ENCODE measurements around the gene MED19.
A peak's percentile ranks its signal among the peaks of the same experiment; 100 is the strongest.
"Not testable (repeated sequence)": the region's sequence is repeated elsewhere in the genome, so short reads cannot be mapped to it uniquely, and the experiment has no call there.

The MED19 gene

DNA sequence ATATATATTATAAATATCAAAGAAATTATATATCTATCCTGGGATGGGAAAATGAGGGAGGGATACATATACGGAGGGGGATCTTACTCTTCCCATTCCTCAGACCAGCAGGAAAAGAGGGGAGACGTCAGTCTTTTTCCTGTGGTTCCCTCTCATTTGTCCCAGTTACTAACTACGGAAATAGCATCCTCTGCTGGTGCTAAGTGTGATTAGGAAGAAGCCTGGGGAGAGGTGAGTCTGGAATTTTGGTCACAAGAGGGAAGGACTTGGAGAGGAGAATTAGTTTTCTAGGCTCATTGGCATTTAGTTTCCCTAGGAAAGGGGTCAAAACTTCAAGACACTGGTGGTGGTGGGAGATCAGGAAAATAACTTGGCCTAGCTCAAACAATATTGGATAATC lies 11.6 kb downstream of the MED19 start:
- Histone ChIP-seq H3K9me3 (ENCODE audit: severe bottlenecking) (no peaks in the 10 kb centered on the region), H3K4me3 (ENCODE audit: low read depth, low read length) (no peak overlapping the region), H3K27me3 (ENCODE audit: insufficient read depth, low read depth, severe bottlenecking) (no peaks in the 10 kb centered on the region), H3K36me3 (peaks cover 70% of the 10 kb centered on the region), H3K27ac (no peak overlapping the region)
- TF ChIP-seq, protein P1, sequence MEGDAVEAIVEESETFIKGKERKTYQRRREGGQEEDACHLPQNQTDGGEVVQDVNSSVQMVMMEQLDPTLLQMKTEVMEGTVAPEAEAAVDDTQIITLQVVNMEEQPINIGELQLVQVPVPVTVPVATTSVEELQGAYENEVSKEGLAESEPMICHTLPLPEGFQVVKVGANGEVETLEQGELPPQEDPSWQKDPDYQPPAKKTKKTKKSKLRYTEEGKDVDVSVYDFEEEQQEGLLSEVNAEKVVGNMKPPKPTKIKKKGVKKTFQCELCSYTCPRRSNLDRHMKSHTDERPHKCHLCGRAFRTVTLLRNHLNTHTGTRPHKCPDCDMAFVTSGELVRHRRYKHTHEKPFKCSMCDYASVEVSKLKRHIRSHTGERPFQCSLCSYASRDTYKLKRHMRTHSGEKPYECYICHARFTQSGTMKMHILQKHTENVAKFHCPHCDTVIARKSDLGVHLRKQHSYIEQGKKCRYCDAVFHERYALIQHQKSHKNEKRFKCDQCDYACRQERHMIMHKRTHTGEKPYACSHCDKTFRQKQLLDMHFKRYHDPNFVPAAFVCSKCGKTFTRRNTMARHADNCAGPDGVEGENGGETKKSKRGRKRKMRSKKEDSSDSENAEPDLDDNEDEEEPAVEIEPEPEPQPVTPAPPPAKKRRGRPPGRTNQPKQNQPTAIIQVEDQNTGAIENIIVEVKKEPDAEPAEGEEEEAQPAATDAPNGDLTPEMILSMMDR (IDR thresholded peaks at IDR 0.05; ENCODE audit: low read depth, low read length) = peak; percentile 42; the same call in 1 of the 2 replicates
- DNase-seq = peak; percentile 17

DNA sequence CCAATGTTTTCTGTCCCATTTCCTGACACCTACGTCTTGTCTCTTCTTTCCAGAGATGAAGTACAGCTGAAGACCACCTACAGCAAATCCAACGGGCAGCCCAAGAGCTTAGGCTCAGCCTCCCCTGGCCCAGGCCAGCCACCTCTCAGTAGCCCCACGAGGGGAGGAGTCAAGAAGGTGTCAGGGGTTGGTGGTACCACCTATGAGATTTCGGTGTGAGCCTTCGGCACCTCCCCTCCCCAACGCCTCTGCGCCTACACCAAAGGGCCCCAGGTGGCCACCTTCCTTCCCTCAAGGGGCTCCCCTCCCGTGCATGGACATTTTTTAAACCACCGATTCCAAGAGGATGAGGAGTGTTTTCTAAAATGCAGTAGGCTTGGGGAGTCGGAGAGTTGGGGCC lies 12.2 kb downstream of the MED19 start:
- DNase-seq = no peak
- TF ChIP-seq, protein P1 (IDR thresholded peaks at IDR 0.05; ENCODE audit: low read depth, low read length) = no peak
- Histone ChIP-seq H3K4me3 (ENCODE audit: low read depth, low read length) (no peak overlapping the region), H3K36me3 (peaks cover 70% of the 10 kb centered on the region), H3K27ac (no peak overlapping the region), H3K27me3 (ENCODE audit: insufficient read depth, low read depth, severe bottlenecking) (no peaks in the 10 kb centered on the region), H3K9me3 (ENCODE audit: severe bottlenecking) (no peaks in the 10 kb centered on the region)

DNA sequence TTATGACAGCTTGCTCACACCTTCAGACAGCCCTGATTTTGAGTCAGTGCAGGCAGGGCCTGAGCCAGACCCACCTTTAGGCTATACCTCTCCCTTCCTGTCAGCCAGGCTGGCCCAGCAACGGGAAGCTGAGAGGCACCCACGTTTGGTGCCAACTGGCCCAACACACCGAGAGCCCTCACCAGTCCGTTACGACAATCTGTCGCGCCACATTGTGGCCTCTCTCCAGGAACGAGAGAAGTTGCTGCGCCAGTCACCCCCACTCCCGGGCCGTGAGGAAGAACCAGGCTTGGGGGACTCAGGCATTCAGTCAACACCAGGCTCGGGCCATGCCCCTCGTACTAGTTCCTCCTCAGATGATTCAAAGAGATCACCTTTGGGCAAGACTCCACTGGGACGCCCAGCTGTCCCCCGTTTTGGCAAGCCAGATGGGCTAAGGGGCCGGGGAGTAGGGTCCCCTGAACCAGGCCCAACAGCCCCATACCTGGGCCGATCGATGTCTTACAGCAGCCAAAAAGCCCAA lies 13.1 kb downstream of the MED19 start:
- Histone ChIP-seq H3K36me3 (peaks cover 72% of the 10 kb centered on the region), H3K9me3 (ENCODE audit: severe bottlenecking) (no peaks in the 10 kb centered on the region), H3K27me3 (ENCODE audit: insufficient read depth, low read depth, severe bottlenecking) (no peaks in the 10 kb centered on the region), H3K27ac (peak overlapping the region; percentile 40), H3K4me3 (ENCODE audit: low read depth, low read length) (no peak overlapping the region)
- no peak for DNase-seq
- TF ChIP-seq, protein P1 (IDR thresholded peaks at IDR 0.05; ENCODE audit: low read depth, low read length) = no peak

DNA sequence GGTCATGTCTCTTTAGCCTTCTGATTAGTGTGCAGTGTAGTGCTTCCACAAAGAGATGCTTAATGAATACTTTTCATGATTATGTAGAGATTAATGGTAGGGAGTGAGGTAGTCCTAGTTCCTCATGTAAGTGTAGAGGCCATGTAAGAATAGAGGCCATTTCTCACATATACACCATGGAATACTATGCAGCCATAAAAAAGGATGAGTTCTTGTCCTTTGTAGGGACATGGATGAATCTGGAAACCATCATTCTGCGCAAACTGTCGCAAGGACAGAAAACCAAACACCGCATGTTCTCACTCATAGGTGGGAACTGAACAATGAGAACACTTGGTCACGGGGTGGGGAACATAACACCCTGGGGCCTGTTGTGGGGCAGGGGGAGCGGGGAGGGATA lies 21.5 kb downstream of the MED19 start:
- not testable (repeated sequence) for H3K27me3 ChIP-seq (ENCODE audit: insufficient read depth, low read depth, severe bottlenecking); DNase-seq; H3K27ac ChIP-seq; H3K9me3 ChIP-seq (ENCODE audit: severe bottlenecking); H3K4me3 ChIP-seq (ENCODE audit: low read depth, low read length)
- peaks cover 81% of the 10 kb centered on the region for H3K36me3 ChIP-seq

DNA sequence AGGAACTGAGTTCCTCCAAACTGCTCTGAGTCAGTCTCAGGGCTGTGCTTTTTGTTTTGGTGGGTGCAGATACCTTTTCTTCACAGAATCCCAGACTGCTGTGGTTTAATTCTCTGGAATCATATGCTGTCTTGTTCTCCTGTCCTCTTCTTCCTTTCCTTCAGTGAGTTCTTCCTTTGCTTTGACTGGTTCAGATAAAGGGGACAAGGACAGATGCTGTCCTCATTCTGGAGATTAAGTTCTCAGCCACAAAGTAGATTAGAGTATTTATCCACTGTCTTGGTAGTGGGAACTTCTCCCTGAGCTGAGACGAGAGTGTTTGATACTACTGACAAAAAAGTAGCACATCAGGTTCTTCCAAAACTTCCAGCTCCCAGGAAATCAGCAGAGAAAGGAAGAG lies 30.8 kb downstream of the MED19 start:
- peak overlapping the region; percentile 79 for H3K27ac ChIP-seq
- DNase-seq = peak; percentile 14
- TF ChIP-seq, protein P1 (IDR thresholded peaks at IDR 0.05; ENCODE audit: low read depth, low read length) = no peak

DNA sequence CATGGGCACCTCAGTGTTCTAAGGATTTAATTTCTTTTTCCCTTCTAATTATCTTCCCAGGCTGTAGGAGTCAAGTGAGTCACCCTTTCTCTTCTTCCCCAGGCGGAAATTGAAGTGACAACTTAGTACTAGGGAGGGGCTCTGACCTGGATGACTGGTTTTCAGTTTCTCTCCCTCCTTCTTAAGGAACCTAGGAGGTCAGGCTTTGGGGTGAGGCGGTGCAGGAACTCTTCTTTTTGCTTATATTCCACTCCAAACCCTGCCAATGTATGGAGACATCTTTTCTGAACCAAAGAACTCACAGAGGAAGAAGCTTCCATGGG lies 31.5 kb downstream of the MED19 start:
- Histone ChIP-seq H3K9me3 (ENCODE audit: severe bottlenecking) (no peaks in the 10 kb centered on the region), H3K27ac (peak overlapping the region; percentile 79), H3K36me3 (peaks cover 45% of the 10 kb centered on the region), H3K27me3 (ENCODE audit: insufficient read depth, low read depth, severe bottlenecking) (no peaks in the 10 kb centered on the region), H3K4me3 (ENCODE audit: low read depth, low read length) (0 out of 2 replicates have a peak overlapping the region, but pooled peaks have one; percentile 6)
- peak; percentile 21 for DNase-seq
- TF ChIP-seq, protein P1 (IDR thresholded peaks at IDR 0.05; ENCODE audit: low read depth, low read length) = no peak

More for the DNA sequence above, 30.8 kb downstream of the MED19 start:
- H3K9me3 ChIP-seq (ENCODE audit: severe bottlenecking) = no peaks in the 10 kb centered on the region
- peaks cover 47% of the 10 kb centered on the region for H3K36me3 ChIP-seq
- H3K27me3 ChIP-seq (ENCODE audit: insufficient read depth, low read depth, severe bottlenecking) = no peaks in the 10 kb centered on the region
- peak overlapping the region; percentile 6; the same call in 1 of the 2 replicates for H3K4me3 ChIP-seq (ENCODE audit: low read depth, low read length)

Measured in WERI-Rb-1 (cell line).